Fibroblast of lung (primary cell): ENCODE measurements around the gene PILRA. TPM values are rescaled to one million over a fixed set of nuclear protein-coding genes. Genes with fewer than 3 reads are reported as not detected.
"Not testable (repeated sequence)": the region's sequence is repeated elsewhere in the genome, so short reads cannot be mapped to it uniquely, and the experiment has no call there.

Experiments
- DNase-seq, 2 donors: peaks; one replicate each; pipeline versions ENCODE4 v3.0.0 to v3.0.0-alpha.2; 2010; ENCODE audit warnings: low read depth in 2 of 2
- H2AFZ ChIP-seq: 2 replicates; pipeline ENCODE4 v1.5.1; 2012; ENCODE audit warnings: low read length, control low read depth, inconsistent platforms
- H3K27ac ChIP-seq: 2 replicates; pipeline ENCODE4 v1.5.1; 2011; ENCODE audit warnings: low read length, control low read depth; ENCODE audit not compliant: insufficient read depth
- H3K27me3 ChIP-seq: 2 replicates; pipeline ENCODE4 v1.5.1; 2011; ENCODE audit warnings: mild to moderate bottlenecking, low read length; ENCODE audit not compliant: control insufficient read depth, insufficient read depth
- H3K36me3 ChIP-seq: 2 replicates; pipeline ENCODE4 v1.5.1; 2011; ENCODE audit warnings: low read length; ENCODE audit not compliant: control insufficient read depth, insufficient read depth
- H3K4me1 ChIP-seq: 2 replicates; pipeline ENCODE4 v1.5.1; 2011; ENCODE audit warnings: low read length; ENCODE audit not compliant: control insufficient read depth, insufficient read depth; ENCODE audit errors: extremely low read depth
- H3K4me2 ChIP-seq: 2 replicates; pipeline ENCODE4 v1.5.1; 2011; ENCODE audit warnings: low read length, control low read depth; ENCODE audit not compliant: insufficient read depth; ENCODE audit errors: extremely low read depth
- H3K4me3 ChIP-seq, 4 experiments: fragments of 200-600 bp in 1 of 4; sonication (generic) in 1 of 4; replicated peaks in 1 of 4; 2 replicates each; pipeline ENCODE4 v1.5.1; 2011 to 2016; ENCODE audit warnings: low read length in 4 of 4, low read depth in 3 of 4, mild to moderate bottlenecking in 3 of 4, control low read depth in 2 of 4, inconsistent platforms in 1 of 4, mixed read lengths in 1 of 4; ENCODE audit not compliant: insufficient read depth in 1 of 4; ENCODE audit errors: control extremely low read depth in 1 of 4
- H3K79me2 ChIP-seq: 2 replicates; pipeline ENCODE4 v1.5.1; 2012; ENCODE audit warnings: mild to moderate bottlenecking, low read length, inconsistent platforms; ENCODE audit not compliant: control insufficient read depth, insufficient read depth
- H3K9ac ChIP-seq: 2 replicates; pipeline ENCODE4 v1.5.1; 2011; ENCODE audit warnings: mild to moderate bottlenecking, low read length, control low read depth; ENCODE audit not compliant: insufficient read depth
- H3K9me3 ChIP-seq: 2 replicates; pipeline ENCODE4 v1.5.1; 2012; ENCODE audit warnings: low read depth, low read length; ENCODE audit not compliant: control insufficient read depth, insufficient read depth
- H4K20me1 ChIP-seq: 2 replicates; pipeline ENCODE4 v1.5.1; 2011; ENCODE audit warnings: low read length; ENCODE audit not compliant: control insufficient read depth, insufficient read depth; ENCODE audit errors: extremely low read depth
- CTCF ChIP-seq, 2 donors: IDR thresholded peaks in 1 of 2; conservative IDR thresholded peaks in 1 of 2; 1 replicate in 1 of 2; 2 replicates in 1 of 2; pipeline ENCODE4 v1.5.1; 2011 to 2012; ENCODE audit warnings: low read length in 2 of 2, control low read depth in 1 of 2, inconsistent platforms in 1 of 2, low read depth in 1 of 2, mild to moderate bottlenecking in 1 of 2
- EZH2 ChIP-seq: IDR thresholded peaks from 2 replicates; pipeline ENCODE4 v1.5.1; 2012; ENCODE audit warnings: low read length, control low read depth, mild to moderate bottlenecking; ENCODE audit errors: missing control alignments
- polyA plus RNA-seq, 2 donors: library from polyadenylated mRNA; depleted of rRNA in 1 of 2; stranded (reverse) in 1 of 2; unstranded in 1 of 2; fragments of >200 nt; gene quantifications; 2 replicates each; pipeline ENCODE4 v1.2.1, GENCODE V29; 2011 to 2012; ENCODE audit warnings: missing spikeins in 1 of 2
- total RNA-seq: library from RNA; depleted of rRNA; stranded (reverse); fragments of >200 nt; gene quantifications from 2 replicates; pipeline ENCODE4 v1.2.1, GENCODE V29; 2014

The PILRA gene
- total and polyA plus RNA-seq, 2 donors (not counting 1 experiment from before 2014, with no cell fraction given) = 0.15 to 0.33 TPM

DNA sequence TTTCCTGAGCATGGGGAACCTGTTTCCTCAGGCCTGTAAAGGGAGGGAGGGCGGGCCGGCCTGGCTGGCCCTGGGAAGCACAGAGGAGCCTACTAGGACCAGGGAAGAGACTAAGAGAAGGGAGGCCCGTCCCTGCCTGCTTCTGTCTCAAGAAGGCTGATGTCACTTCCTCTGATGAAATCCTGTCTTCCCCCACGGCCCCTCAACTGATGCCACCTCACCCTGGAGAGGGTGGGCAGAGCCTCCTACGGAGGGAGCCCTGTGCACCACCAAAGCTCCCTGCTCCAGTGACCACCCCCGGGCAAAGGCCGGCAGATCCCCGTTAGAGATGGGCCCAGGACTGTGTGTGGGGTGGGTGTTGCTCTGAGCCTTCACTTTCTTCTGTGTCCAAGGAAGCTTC lies 1.0 kb upstream of the PILRA start:
- H3K4me1 ChIP-seq = no peaks in the 10 kb centered on the region
- H3K27me3 ChIP-seq = no peaks in the 10 kb centered on the region
- no peak overlapping the region for H3K4me2 ChIP-seq
- no peaks in the 10 kb centered on the region for H3K9me3 ChIP-seq
- no peaks in the 10 kb centered on the region for H3K79me2 ChIP-seq
- H2AFZ ChIP-seq = peak overlapping the region; percentile 23
- TF ChIP-seq CTCF (conservative IDR thresholded peaks at IDR 0.05 in 1 of 2, IDR thresholded peaks at IDR 0.05 in 1 of 2; ENCODE audit: low read depth in 1 of 2, low read length in 2 of 2) (no peak), EZH2 (no peak)
- no peak overlapping the region for H3K27ac ChIP-seq
- H3K9ac ChIP-seq = no peak overlapping the region
- H3K4me3 ChIP-seq = no peak overlapping the region
- peak; percentile 25 to 36 for DNase-seq
- peaks cover 2% of the 10 kb centered on the region for H3K36me3 ChIP-seq
- H4K20me1 ChIP-seq = no peaks in the 10 kb centered on the region

DNA sequence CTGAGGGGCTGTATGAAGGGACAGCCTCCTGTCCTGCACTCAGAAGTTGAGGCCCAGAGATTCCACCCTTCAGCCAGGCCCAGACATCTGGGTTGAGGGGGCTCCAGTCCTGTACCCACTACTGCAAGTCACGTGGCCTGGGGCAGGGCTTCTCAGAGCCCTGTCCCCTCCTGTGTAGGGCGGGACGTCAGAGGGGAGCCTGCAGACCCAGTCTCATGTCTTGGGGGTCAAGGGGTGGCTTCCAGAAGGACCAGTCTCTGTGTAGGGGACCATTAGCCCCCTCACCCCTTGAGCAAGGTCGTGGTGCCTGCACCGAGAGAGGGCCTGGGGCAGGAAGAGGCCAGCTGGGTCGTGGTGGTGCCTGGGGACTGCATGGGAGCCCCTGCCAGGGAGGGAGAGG lies 593 bp upstream of the PILRA start:
- no peak overlapping the region for H3K27ac ChIP-seq
- H3K27me3 ChIP-seq = no peaks in the 10 kb centered on the region
- H3K4me3 ChIP-seq = no peak overlapping the region
- peaks cover 2% of the 10 kb centered on the region for H3K36me3 ChIP-seq
- DNase-seq = no peak
- H4K20me1 ChIP-seq = no peaks in the 10 kb centered on the region
- H3K9me3 ChIP-seq = no peaks in the 10 kb centered on the region
- H3K79me2 ChIP-seq = no peaks in the 10 kb centered on the region
- TF ChIP-seq EZH2 (no peak), CTCF (conservative IDR thresholded peaks at IDR 0.05 in 1 of 2, IDR thresholded peaks at IDR 0.05 in 1 of 2; ENCODE audit: low read depth in 1 of 2, low read length in 2 of 2) (no peak)
- no peak overlapping the region for H3K9ac ChIP-seq
- H2AFZ ChIP-seq = no peak overlapping the region
- H3K4me2 ChIP-seq = no peak overlapping the region
- H3K4me1 ChIP-seq = no peaks in the 10 kb centered on the region

DNA sequence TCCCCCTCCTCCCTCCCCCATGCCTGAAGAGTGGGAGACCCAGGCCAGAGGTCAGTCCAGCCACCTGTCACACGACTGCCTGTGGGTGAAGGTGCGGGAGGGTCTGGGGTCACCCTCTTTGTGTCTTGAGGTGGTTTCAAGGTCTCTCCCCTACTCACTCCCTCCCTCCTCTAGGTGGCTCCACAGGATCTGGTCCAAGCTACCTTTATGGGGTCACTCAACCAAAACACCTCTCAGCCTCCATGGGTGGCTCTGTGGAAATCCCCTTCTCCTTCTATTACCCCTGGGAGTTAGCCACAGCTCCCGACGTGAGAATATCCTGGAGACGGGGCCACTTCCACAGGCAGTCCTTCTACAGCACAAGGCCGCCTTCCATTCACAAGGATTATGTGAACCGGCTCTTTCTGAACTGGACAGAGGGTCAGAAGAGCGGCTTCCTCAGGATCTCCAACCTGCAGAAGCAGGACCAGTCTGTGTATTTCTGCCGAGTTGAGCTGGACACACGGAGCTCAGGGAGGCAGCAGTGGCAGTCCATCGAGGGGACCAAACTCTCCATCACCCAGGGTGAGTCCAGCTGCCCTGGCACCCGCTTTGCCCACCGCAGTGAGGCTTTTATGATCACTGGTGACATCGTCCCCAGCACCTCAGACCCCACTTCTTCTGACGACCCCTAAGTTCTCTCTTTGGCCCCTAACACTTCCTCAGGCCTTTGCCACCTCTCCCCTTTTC lies 747 bp downstream of the PILRA start:
- not testable (repeated sequence) for H2AFZ ChIP-seq, H3K36me3 ChIP-seq, H3K9me3 ChIP-seq, H3K27ac ChIP-seq, H3K9ac ChIP-seq, H3K4me2 ChIP-seq, H3K4me3 ChIP-seq, H3K4me1 ChIP-seq, DNase-seq, H4K20me1 ChIP-seq, H3K79me2 ChIP-seq, H3K27me3 ChIP-seq
